ENCODE results near the gene KCNJ9. TPM values are rescaled to one million over a fixed set of nuclear protein-coding genes. Genes with fewer than 3 reads are reported as not detected.
A peak's percentile ranks its signal among the peaks of the same experiment; 100 is the strongest.
"Not testable (repeated sequence)": the region's sequence is repeated elsewhere in the genome, so short reads cannot be mapped to it uniquely, and the experiment has no call there.

The KCNJ9 gene
- total RNA-seq, 1 donor from 2014 or later = not detected

DNA sequence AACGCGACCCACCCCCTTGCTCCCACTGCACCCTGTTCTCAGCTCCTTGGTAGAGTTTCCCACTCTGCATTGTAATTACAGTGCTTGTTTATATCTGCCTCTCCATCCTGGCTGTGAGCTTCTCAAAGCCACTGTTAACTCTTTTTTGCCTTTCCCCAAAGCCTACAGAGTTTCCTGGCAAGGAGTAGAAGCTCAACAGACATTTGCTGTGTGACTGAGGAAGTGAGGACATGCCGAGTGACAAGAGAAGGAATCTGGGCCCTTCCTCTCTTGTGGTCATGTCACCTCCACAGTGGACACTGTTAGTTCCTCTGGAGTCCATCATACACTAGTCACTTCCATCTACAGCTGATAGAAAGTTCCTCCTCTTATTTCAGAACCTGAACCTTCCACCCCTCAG, 23.1 kb downstream of the KCNJ9 start:
- no peak overlapping the region for H3K4me3 ChIP-seq (ENCODE audit: low read depth, low read length)
- H3K27me3 ChIP-seq (ENCODE audit: control insufficient read depth, insufficient read depth, low read length) = peaks cover 6% of the 10 kb centered on the region
- DNase-seq (ENCODE audit: low read depth) = no peak
- TF ChIP-seq, protein P1, sequence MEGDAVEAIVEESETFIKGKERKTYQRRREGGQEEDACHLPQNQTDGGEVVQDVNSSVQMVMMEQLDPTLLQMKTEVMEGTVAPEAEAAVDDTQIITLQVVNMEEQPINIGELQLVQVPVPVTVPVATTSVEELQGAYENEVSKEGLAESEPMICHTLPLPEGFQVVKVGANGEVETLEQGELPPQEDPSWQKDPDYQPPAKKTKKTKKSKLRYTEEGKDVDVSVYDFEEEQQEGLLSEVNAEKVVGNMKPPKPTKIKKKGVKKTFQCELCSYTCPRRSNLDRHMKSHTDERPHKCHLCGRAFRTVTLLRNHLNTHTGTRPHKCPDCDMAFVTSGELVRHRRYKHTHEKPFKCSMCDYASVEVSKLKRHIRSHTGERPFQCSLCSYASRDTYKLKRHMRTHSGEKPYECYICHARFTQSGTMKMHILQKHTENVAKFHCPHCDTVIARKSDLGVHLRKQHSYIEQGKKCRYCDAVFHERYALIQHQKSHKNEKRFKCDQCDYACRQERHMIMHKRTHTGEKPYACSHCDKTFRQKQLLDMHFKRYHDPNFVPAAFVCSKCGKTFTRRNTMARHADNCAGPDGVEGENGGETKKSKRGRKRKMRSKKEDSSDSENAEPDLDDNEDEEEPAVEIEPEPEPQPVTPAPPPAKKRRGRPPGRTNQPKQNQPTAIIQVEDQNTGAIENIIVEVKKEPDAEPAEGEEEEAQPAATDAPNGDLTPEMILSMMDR (IDR thresholded peaks at IDR 0.05; ENCODE audit: insufficient read depth, low read length, poor library complexity, severe bottlenecking) = no peak
- no peaks in the 10 kb centered on the region for H3K36me3 ChIP-seq (ENCODE audit: control insufficient read depth, insufficient read depth, low read length)

DNA sequence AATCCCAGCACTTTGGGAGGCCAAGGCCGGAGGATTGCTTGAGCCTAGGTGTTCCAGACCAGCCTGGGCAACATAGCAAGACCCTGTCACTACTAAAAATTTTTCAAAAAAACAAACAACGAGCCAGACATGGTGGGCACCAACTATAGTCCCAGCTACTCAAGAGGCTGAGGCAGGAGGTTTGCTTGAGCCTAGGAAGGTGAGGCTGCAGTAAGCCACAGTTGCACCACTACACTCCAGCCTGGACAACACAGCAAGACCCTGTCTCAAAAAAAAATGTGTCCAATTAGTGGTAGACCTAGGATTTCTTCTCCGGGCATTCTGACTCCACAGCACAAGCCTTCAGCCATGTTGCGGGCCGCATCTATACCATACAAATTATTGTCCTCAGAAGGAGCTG, 23.8 kb downstream of the KCNJ9 start:
- H3K4me3 ChIP-seq (ENCODE audit: low read depth, low read length) = no peak overlapping the region
- no peaks in the 10 kb centered on the region for H3K36me3 ChIP-seq (ENCODE audit: control insufficient read depth, insufficient read depth, low read length)
- DNase-seq (ENCODE audit: low read depth) = no peak
- TF ChIP-seq, protein P1 (IDR thresholded peaks at IDR 0.05; ENCODE audit: insufficient read depth, low read length, poor library complexity, severe bottlenecking) = no peak
- H3K27me3 ChIP-seq (ENCODE audit: control insufficient read depth, insufficient read depth, low read length) = peaks cover 10% of the 10 kb centered on the region

GRCh38 chr1:160107512-160107911, 26.2 kb downstream of the KCNJ9 start:
- peaks cover 10% of the 10 kb centered on the region for H3K27me3 ChIP-seq (ENCODE audit: control insufficient read depth, insufficient read depth, low read length)
- H3K36me3 ChIP-seq (ENCODE audit: control insufficient read depth, insufficient read depth, low read length) = no peaks in the 10 kb centered on the region
- no peak overlapping the region for H3K4me3 ChIP-seq (ENCODE audit: low read depth, low read length)
- TF ChIP-seq, protein P1 (IDR thresholded peaks at IDR 0.05; ENCODE audit: insufficient read depth, low read length, poor library complexity, severe bottlenecking) = no peak
- DNase-seq (ENCODE audit: low read depth) = no peak

DNA sequence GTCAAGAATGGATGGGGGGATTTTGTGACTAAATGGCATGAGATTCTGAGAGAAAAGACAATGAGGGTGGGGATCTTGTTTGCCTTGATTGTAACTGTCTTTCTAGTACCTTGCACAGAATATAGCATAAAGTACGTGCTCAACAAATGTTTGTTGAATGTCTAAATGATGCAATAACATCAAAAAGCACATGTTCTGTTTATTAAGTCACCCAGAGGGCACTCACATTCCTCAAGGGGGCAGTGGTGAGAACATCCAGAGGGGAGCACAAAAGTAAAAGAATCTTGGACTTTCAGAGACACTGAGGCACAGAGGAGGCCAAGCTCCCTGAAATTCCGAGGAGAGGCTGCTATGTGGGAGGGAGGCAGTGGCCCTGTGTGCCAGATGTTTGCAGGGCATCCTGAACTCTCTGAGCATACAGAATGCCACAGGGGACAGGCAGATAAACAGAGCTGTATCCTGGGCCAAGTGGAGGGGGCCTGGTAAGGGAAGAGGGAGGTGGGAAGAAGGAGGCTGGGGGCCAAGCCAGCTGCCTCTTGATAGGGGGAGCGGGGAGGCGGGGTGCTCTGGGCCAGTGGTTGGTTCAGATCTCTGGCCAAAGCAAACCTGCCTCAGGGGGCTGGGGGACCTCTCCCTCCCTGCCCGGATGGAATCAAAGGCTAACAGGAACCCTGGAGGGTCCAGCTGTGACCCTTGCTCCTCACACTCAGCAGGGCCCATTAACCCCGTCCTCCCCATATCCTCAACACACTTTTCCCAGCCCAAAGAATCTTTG, 27.7 kb downstream of the KCNJ9 start:
- TF ChIP-seq, protein P1 (IDR thresholded peaks at IDR 0.05; ENCODE audit: insufficient read depth, low read length, poor library complexity, severe bottlenecking) = peak; percentile 45
- peaks cover 12% of the 10 kb centered on the region for H3K27me3 ChIP-seq (ENCODE audit: control insufficient read depth, insufficient read depth, low read length)
- DNase-seq (ENCODE audit: low read depth) = no peak
- H3K4me3 ChIP-seq (ENCODE audit: low read depth, low read length) = no peak overlapping the region
- H3K36me3 ChIP-seq (ENCODE audit: control insufficient read depth, insufficient read depth, low read length) = no peaks in the 10 kb centered on the region

DNA sequence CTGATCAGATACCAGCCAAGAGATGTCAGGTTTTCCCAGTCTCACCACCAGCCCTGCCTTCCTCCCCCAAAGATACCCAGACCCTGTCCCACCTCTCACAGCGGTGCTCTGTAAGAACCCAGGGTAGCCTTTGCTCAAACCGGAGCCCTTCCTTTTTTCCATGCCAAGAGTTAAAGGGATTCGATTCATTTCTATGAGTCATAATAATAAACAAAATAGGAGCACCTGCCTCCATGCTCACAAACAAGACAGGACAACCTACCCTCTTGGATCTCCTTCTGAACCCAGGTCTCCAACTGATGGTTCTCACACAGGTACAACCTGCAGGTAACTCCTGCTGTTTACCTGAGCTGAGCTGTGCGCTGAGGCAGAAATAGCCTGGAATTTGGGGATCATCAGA, 28.3 kb downstream of the KCNJ9 start:
- TF ChIP-seq, protein P1 (IDR thresholded peaks at IDR 0.05; ENCODE audit: insufficient read depth, low read length, poor library complexity, severe bottlenecking) = no peak
- Histone ChIP-seq H3K4me3 (ENCODE audit: low read depth, low read length) (no peak overlapping the region), H3K27me3 (ENCODE audit: control insufficient read depth, insufficient read depth, low read length) (peaks cover 13% of the 10 kb centered on the region), H3K36me3 (ENCODE audit: control insufficient read depth, insufficient read depth, low read length) (no peaks in the 10 kb centered on the region)
- no peak for DNase-seq (ENCODE audit: low read depth)

GRCh38 chr1:160111462-160111861, 30.1 kb downstream of the KCNJ9 start:
- not testable (repeated sequence) for DNase-seq (ENCODE audit: low read depth); H3K36me3 ChIP-seq (ENCODE audit: control insufficient read depth, insufficient read depth, low read length); H3K4me3 ChIP-seq (ENCODE audit: low read depth, low read length)
- peaks cover 27% of the 10 kb centered on the region for H3K27me3 ChIP-seq (ENCODE audit: control insufficient read depth, insufficient read depth, low read length)
